ENCODE results near the gene TBCB. TPM values are rescaled to one million over a fixed set of nuclear protein-coding genes. Genes with fewer than 3 reads are reported as not detected.
A peak's percentile ranks its signal among the peaks of the same experiment; 100 is the strongest.

The TBCB gene
- total and polyA plus RNA-seq, 9 of the 15 experiments (the other 6 are each of a cell fraction or from before 2014, with no cell fraction given) = 3.5 to 115 (median 58.9) TPM

DNA sequence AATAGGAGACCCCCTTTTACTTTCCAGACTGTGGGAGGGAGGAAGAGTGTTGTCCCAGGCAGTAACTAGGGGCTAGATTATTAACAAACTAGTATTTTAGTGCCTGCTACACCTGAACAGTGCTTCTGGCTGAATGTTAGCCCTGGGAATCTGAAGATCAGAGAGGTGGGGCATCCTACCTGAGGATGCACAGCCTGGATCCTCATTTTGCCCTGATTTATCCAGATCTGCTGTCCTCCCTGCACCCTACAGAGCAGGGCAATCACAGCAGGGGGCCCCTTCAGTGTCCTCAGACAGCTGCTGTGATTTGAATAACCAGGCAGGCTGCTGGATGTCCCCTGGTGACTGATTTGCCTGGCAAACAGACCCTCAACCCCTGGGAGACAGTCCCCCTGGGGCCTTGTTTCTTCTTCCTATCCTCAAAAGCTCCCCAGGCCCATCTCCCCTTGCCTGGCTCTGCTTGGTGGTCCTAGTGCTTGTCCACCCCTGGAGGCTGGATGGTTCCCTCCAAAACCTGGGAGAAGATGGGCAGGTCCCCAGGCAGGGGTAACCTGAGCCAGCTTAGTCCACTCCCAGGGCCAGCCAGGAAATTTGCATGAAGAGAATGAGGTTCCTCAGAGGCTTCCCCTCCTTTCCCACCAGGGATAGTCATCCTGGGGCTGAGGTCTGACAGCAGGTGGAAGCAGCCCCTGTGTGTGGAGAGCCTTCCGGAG lies 4.6 kb upstream of the TBCB start, which contains the start of gene OVOL3:
TSS of gene OVOL3 (plus strand) at position 657 of the 713 bp plus-strand sequence. CDS start 60 bp downstream, outside the sequence.
- H3K9me1 ChIP-seq (ENCODE audit: control insufficient read depth, insufficient read depth, low read length) = peaks cover 3% of the 10 kb centered on the region
- in situ Hi-C loops (cut with MboI) (no loop called here), intact Hi-C loops (cut with micrococcal nuclease) (loop anchor here (5.0 to 10.0 kb wide), 2 partner anchors 48 to 116 kb away; partner anchors contain the start of gene SDHAF1)
- no peak for FAIRE-seq
- H3K9me3 ChIP-seq (replicated peaks; ENCODE audit: control insufficient read depth, insufficient read depth, low read depth, low read length) = no peaks in the 10 kb centered on the region
- BruUV-seq (replicated peaks) = no TSS peak
- no peak within 1 kb of the TSS for H3K4me2 ChIP-seq (ENCODE audit: insufficient read depth, low read length)
- ChIA-PET POLR2A (interaction anchor here (0.7 to 1.1 kb wide), 4 partner anchors 9 to 110 kb away, joined by 3 to 4 read pairs (median 3); no protein-coding TSS in a partner anchor), CTCF (ENCODE audit: low intra/inter-chr PET ratio) (no interaction called here)
- H3K27me3 ChIP-seq (ENCODE audit: control insufficient read depth in 2 of 2, insufficient read depth in 2 of 2, low read length in 2 of 2) = no peaks in the 10 kb centered on the region
- no peak for ATAC-seq
- peaks cover 14% of the 10 kb centered on the region for H3K79me2 ChIP-seq (ENCODE audit: control insufficient read depth, insufficient read depth, low read length)
- peak within 1 kb of the TSS in 1 of 2 experiments; percentile 48; a peak in 2 of 4 replicates for H3K9ac ChIP-seq (ENCODE audit: insufficient read depth in 1 of 2, low read depth in 2 of 2, low read length in 2 of 2)
- H3K4me3 ChIP-seq = no peak within 1 kb of the TSS
- WGBS (ENCODE audit: insufficient coverage, low coverage, missing lambda C conversion rate) = 17% methylated on average over 1 of the region's 1 CpG
- DNase-seq (ENCODE audit: extremely low read depth in 1 of 4, low spot score in 3 of 4) = no peak
- peaks cover 34% of the 10 kb centered on the region; the same call in 2 of the 3 replicates for H3K36me3 ChIP-seq (ENCODE audit: control insufficient read depth, insufficient read depth, low read length)
- no peak within 1 kb of the TSS for H2AFZ ChIP-seq (ENCODE audit: low read depth, low read length)
- no peaks in the 10 kb centered on the region; the same call in 1 of the 2 replicates for H4K20me1 ChIP-seq (replicated peaks; ENCODE audit: control insufficient read depth, insufficient read depth, low read length)
- peaks cover 5 to 32% of the 10 kb centered on the region in 2 experiments; a peak in 3 of 5 replicates for H3K4me1 ChIP-seq (replicated peaks in 1 of 2; ENCODE audit: control insufficient read depth in 2 of 2, insufficient read depth in 2 of 2, low read length in 2 of 2)
- no peak within 1 kb of the TSS for H3K27ac ChIP-seq (ENCODE audit: extremely low read depth, low read depth, low read length)
- no peak for TF ChIP-seq NFIC (IDR thresholded peaks at IDR 0.05)
- no peak for TF ChIP-seq FOXA1 (IDR thresholded peaks at IDR 0.05; ENCODE audit: borderline replicate concordance)
- no peak for TF ChIP-seq PCBP1 (IDR thresholded peaks at IDR 0.05; ENCODE audit: low read depth, low read length, poor library complexity, severe bottlenecking)
- TF ChIP-seq, protein P1, sequence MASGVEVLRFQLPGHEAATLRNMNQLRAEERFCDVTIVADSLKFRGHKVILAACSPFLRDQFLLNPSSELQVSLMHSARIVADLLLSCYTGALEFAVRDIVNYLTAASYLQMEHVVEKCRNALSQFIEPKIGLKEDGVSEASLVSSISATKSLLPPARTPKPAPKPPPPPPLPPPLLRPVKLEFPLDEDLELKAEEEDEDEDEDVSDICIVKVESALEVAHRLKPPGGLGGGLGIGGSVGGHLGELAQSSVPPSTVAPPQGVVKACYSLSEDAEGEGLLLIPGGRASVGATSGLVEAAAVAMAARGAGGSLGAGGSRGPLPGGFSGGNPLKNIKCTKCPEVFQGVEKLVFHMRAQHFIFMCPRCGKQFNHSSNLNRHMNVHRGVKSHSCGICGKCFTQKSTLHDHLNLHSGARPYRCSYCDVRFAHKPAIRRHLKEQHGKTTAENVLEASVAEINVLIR (CRISPR knock-in tag; IDR thresholded peaks at IDR 0.05) = no peak
- TF ChIP-seq, protein P2, sequence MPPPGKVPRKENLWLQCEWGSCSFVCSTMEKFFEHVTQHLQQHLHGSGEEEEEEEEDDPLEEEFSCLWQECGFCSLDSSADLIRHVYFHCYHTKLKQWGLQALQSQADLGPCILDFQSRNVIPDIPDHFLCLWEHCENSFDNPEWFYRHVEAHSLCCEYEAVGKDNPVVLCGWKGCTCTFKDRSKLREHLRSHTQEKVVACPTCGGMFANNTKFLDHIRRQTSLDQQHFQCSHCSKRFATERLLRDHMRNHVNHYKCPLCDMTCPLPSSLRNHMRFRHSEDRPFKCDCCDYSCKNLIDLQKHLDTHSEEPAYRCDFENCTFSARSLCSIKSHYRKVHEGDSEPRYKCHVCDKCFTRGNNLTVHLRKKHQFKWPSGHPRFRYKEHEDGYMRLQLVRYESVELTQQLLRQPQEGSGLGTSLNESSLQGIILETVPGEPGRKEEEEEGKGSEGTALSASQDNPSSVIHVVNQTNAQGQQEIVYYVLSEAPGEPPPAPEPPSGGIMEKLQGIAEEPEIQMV (tag; conservative IDR thresholded peaks at IDR 0.05; ENCODE audit: low read depth) = no peak
- TF ChIP-seq FIP1L1 (IDR thresholded peaks at IDR 0.05; ENCODE audit: low read depth, low read length, poor library complexity, severe bottlenecking) = no peak
- TF ChIP-seq MAFG (tag; conservative IDR thresholded peaks at IDR 0.05) = no peak
- TF ChIP-seq PTBP1 (IDR thresholded peaks at IDR 0.05; ENCODE audit: low read depth, low read length) = no peak
- TF ChIP-seq, protein P3, sequence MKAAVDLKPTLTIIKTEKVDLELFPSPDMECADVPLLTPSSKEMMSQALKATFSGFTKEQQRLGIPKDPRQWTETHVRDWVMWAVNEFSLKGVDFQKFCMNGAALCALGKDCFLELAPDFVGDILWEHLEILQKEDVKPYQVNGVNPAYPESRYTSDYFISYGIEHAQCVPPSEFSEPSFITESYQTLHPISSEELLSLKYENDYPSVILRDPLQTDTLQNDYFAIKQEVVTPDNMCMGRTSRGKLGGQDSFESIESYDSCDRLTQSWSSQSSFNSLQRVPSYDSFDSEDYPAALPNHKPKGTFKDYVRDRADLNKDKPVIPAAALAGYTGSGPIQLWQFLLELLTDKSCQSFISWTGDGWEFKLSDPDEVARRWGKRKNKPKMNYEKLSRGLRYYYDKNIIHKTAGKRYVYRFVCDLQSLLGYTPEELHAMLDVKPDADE (conservative IDR thresholded peaks at IDR 0.05; ENCODE audit: control insufficient read depth, low read depth, low read length) = no peak
- no peak for TF ChIP-seq NFIX (CRISPR knock-in tag; IDR thresholded peaks at IDR 0.05; ENCODE audit: low read depth)
- TF ChIP-seq, protein P4, sequence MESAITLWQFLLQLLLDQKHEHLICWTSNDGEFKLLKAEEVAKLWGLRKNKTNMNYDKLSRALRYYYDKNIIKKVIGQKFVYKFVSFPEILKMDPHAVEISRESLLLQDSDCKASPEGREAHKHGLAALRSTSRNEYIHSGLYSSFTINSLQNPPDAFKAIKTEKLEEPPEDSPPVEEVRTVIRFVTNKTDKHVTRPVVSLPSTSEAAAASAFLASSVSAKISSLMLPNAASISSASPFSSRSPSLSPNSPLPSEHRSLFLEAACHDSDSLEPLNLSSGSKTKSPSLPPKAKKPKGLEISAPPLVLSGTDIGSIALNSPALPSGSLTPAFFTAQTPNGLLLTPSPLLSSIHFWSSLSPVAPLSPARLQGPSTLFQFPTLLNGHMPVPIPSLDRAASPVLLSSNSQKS (CRISPR knock-in tag; IDR thresholded peaks at IDR 0.05) = no peak
- TF ChIP-seq POLR2AphosphoS5 (IDR thresholded peaks at IDR 0.05; ENCODE audit: control insufficient read depth, insufficient read depth, low read depth, low read length) = no peak
- TF ChIP-seq, protein P5, sequence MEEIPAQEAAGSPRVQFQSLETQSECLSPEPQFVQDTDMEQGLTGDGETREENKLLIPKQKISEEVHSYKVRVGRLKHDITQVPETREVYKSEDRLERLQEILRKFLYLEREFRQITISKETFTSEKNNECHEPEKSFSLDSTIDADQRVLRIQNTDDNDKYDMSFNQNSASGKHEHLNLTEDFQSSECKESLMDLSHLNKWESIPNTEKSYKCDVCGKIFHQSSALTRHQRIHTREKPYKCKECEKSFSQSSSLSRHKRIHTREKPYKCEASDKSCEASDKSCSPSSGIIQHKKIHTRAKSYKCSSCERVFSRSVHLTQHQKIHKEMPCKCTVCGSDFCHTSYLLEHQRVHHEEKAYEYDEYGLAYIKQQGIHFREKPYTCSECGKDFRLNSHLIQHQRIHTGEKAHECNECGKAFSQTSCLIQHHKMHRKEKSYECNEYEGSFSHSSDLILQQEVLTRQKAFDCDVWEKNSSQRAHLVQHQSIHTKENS (CRISPR knock-in tag; IDR thresholded peaks at IDR 0.05) = no peak
- no peak for TF ChIP-seq ZNF707 (CRISPR knock-in tag; conservative IDR thresholded peaks at IDR 0.05)

Measured in K562 (cell line).